ENCODE results near the gene LAMA2.

LAMA2 gene

GRCh38 chr6:129498950-129499842 is 616.3 kb downstream of the LAMA2 start:
- peak; percentile 58 for DNase-seq

- no peak for DNase-seq
Observed at GRCh38 chr6:129499843-129500219, 616.9 kb downstream of the LAMA2 start.

DNA sequence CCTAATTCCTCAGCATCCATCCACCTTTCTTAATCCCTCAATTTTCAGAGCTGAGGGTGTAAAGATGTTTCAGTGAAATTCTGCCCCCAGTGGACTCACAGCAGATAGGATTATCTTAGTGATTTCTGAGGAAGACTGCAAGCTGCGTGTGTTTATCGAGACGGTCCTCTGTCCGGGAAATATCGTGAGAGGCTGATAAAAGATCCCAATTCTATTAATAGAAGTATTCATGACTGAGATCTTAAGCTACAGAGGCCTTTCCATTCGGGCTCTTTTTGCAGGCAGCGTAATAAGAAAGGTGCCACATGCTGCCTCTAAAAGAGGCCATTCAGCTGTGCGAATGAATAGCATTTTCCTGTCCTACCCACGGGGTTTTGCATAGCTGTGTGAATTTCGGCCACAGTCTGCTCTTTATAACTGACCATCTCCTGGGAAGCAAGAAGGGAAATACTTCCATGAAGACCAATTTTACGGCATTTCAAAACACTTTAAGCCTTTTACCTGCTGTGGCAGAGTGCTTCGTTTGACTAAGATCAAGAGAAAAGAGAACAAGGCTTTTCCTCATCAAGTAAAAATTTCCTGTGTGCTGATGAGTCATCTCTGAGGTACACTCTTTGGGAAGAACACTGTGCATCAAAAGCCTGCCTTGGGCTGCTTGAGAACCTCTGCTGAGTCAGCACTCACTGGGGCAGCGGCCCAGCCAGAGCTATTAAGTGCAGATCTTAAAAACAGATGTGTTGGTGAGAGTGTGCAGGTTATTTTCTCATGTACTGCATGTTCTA is 618.2 kb downstream of the LAMA2 start:
- DNase-seq, result peak; percentile 9

- no peak for DNase-seq
Observed at GRCh38 chr6:129501740-129502660, 619.1 kb downstream of the LAMA2 start.

- no peak for DNase-seq
Observed at GRCh38 chr6:129504456-129504855, 621.5 kb downstream of the LAMA2 start.

DNA sequence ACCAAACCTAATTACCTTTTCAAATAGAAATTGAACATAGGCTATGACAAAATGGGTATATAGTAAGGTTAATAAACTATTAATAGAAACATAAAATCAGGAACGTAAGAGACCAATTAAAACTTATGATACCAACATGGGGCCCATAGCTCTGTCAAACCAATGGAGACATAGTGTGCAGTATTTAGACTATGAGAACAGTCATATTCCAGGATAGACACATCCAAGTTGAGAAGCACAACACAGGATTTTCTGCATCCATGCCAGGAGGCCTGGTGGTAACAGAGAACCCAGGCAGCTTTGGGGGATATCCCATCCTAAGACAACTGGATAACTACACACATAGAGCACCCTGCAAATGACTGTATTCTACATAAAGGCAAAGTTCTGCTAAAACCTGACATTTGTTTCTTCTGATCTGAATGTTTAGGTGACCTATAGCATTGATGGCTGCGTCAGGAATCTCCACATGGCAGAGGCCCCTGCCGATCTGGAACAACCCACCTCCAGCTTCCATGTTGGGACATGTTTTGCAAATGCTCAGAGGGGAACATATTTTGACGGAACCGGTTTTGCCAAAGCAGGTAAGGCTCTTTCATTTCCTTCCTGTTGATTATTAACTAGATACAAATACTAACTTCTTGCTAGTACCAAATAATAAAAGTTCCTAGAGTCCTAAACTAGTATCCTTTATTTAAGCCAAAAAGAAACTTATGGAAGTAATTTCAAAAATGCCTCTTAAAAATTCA is 624.3 kb downstream of the LAMA2 start:
- DNase-seq, result no peak

DNA sequence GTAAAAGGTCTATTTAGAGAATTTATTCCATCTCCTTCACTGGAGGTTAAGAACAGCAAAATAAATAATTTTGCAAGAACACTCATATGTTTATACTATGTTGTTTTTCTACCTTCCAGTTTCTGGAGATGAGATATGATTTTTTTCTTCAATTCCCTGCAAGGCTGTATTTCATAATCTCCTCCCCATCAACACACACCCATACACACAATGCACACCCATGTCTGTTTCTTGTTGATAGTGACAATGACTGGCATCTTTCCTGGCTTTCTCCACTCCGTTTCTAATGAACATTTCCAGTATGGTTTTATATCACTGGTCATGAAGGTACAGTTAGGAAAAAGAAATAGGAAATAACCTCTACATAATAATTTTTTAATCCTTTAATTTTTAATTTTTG is 624.9 kb downstream of the LAMA2 start:
- no peak for DNase-seq

GRCh38 chr6:129508477-129509145 is 625.7 kb downstream of the LAMA2 start:
- DNase-seq, result no peak

DNA sequence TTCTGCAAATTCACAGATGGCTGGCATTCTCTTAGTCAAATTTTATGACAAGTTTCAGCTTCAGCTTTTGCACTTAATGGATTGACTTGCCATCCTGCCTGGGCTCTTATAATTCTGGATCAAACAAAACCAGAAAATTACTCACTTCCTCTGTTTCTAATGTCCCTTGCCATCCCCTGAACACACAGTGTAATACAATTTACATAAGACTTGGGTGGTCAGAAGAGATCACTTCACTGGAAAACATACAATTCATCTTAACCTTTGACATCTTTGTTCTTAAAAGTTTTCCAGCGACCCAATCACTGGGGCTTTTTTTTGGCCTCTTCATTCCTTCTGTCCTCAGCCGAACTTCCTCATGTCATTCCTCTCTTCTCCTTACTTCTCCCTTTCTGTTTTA is 628.0 kb downstream of the LAMA2 start:
- DNase-seq, result no peak

DNA sequence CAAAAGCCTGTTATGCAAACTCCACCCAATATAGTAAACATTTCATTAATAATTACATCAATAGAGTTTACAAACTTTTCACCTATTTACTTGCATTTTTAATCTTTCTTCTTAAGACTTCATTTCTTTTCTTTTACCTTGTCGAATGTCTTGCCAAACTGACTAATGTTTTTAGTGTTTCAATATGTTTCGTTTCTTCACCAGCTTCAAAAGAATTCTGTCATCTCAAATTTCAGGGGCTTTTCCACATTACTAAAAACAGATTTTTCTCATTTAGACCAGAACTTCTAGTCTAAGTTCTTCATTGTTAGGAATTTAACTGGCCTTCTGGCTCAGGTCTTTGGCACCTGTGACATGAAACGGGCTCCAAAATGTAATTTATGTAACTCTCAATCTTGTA is 630.5 kb downstream of the LAMA2 start:
- DNase-seq, result no peak

DNA sequence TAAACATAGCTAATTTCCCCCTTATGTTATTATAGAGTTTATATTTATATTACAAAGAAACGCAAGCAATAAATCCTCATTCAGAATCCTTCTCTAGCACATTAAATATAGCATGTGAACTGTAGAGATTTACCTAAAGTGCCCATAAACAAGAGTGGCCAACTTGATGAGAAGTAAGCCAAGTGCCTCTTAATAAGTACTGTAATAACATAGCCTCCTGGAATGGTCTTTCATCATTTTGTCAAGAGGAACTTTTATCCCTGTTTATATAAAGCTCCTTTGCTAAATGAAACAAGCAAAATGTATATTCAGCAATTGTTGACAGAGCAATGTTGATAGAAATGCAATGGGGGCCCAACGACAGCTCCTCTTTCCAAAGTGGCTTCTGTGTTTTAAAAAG is 632.1 kb downstream of the LAMA2 start:
- no peak for DNase-seq

DNA sequence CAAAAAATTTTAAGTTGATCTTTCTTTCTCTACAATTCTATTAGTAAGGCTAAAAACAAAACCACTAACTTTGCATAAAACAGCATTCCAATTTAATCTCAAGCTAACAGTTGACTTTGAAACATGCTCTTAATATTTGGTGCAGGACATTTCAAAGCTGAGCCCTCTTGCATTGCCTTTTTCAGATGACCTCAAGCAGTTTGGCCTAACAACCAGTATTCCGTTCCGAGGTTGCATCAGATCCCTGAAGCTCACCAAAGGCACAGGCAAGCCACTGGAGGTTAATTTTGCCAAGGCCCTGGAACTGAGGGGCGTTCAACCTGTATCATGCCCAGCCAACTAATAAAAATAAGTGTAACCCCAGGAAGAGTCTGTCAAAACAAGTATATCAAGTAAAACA is 633.1 kb downstream of the LAMA2 start:
- no peak for DNase-seq

DNA sequence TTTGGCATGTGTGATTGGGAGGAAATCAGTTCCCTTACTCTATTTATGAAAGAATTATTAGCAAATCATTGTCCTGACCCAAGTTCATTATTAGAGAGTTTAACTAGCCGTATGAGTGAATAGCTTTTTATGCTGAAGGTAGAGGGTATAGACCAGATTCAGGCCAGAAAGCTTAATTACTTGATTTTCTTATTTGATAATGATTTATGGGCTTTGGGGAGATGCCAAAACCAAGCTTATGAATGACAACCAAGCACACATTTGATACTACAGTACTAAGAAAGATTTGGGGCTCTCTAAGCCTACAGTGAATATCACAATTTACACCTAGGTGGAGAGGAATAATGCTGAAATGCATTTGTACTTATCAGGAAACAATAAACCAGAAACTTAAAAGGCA is 633.8 kb downstream of the LAMA2 start:
- no peak for DNase-seq

- DNase-seq, result no peak
Observed at GRCh38 chr6:129517288-129517687, 634.4 kb downstream of the LAMA2 start.

- no peak for DNase-seq
Observed at GRCh38 chr6:129519750-129520149, 636.8 kb downstream of the LAMA2 start.

GRCh38 chr6:129521946-129522345 is 639.0 kb downstream of the LAMA2 start:
- no peak for DNase-seq

DNA sequence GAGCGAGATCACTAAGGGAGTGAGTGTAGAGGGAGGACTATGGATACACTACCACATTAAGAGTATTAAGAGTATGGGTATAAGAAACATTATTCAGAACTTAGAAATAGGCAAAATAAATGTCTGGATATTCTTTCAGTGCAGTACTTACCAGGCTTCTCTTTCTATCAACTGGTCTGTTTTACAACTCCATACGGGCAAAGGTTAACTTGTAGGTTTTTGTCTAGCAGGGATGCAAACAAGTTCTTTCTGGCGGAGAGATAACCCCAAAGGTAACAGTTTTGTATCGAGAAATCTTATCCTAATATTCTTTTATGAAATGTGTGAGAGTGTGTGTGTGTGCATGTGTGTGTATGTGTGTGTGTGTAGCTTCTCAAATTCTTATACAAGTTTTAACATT is 640.9 kb downstream of the LAMA2 start:
- DNase-seq, result no peak

DNA sequence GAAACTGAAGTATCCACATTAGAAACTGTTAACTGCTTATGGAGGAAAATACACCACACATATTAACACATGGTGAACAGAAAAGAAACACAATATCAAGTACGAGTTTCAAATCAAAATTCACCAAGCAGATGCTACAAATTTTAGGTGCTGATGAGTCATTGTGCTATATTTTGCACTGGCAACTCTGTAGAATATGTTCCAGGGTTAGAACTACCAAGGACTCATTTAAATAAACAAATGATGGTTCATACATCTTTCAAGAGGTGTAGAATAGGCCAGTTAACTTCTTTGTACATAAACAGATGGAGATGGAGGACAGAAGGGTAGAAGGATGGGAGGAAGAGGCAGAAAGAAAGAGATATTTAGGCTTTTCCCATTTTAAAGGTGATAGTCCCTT is 642.1 kb downstream of the LAMA2 start:
- DNase-seq, result no peak

DNA sequence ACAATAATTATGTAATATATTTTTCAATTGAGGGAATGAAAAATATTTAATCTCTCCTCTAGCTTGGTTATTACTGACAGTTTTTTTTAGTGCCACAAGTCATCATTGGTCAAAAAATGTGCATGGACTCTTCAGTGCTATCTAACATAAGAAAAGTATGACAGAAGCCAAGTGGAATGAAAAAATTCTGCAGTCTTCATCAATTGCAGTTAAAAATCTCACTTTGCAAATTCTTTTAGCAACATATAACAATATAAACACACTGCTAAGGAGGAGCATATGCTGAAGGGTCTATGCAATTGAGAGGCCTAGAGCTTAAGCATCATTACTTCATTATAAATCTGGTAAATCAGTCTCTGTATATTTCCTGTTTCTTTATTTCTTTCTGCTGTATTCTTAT is 652.0 kb downstream of the LAMA2 start:
- DNase-seq, result no peak

- DNase-seq, result no peak
Observed at GRCh38 chr6:129536271-129536670, 653.3 kb downstream of the LAMA2 start.

GRCh38 chr6:129539032-129539431 is 656.1 kb downstream of the LAMA2 start:
- peak; percentile 75 for DNase-seq

- DNase-seq, result no peak
Observed at GRCh38 chr6:129542705-129543104, 659.8 kb downstream of the LAMA2 start.

Measured in NCI-H146 (cell line).